Vagina (tissue), 2 donors: ENCODE data around the gene EIPR1. TPM values are rescaled to one million over a fixed set of nuclear protein-coding genes. Genes with fewer than 3 reads are reported as not detected.

Experiments used
- DNase-seq, 2 donors: peaks; one replicate each; pipeline ENCODE4 v3.0.0-alpha.2; 2017; ENCODE audit errors: extremely low spot score in 2 of 2
- H3K27ac ChIP-seq: fragments of 200-600 bp; sonication (generic); one replicate; pipeline ENCODE4 v1.5.1; 2019
- H3K27me3 ChIP-seq: fragments of 200-600 bp; sonication (generic); one replicate; pipeline ENCODE4 v1.5.1; 2019
- H3K36me3 ChIP-seq, 2 donors: fragments of 200-600 bp; sonication (generic); one replicate each; pipeline ENCODE4 v1.5.1; 2017 to 2019
- H3K4me1 ChIP-seq: fragments of 200-600 bp; sonication (generic); one replicate; pipeline ENCODE4 v1.5.1; 2019
- H3K4me3 ChIP-seq, 2 donors: fragments of 200-600 bp; sonication (generic); 1 replicate in 1 of 2; 2 replicates in 1 of 2; pipeline ENCODE4 v1.5.1; 2016 to 2019
- H3K9me3 ChIP-seq: fragments of 200-600 bp; sonication (generic); one replicate; pipeline ENCODE4 v1.5.1; 2019
- POLR2A ChIP-seq, 2 donors: fragments of 450-650 bp; IDR thresholded peaks; one replicate each; pipeline ENCODE4 v1.6.1; 2017; ENCODE audit warnings: antibody characterized with exemption in 2 of 2, mild to moderate bottlenecking in 2 of 2, moderate library complexity in 2 of 2
- POLR2AphosphoS5 ChIP-seq, 2 donors: sonication (generic); formaldehyde crosslinking; IDR thresholded peaks; one replicate each; pipeline ENCODE4 v1.9.0; 2017; ENCODE audit warnings: antibody characterized with exemption in 2 of 2, mild to moderate bottlenecking in 2 of 2, low read depth in 1 of 2; ENCODE audit not compliant: insufficient read depth in 1 of 2
- intact Hi-C: fragments of 100-400 bp; cut with DNase I; formaldehyde crosslinking; loops from one replicate; pipeline ENCODE4 v1.15.1; 2023
- total RNA-seq: library from RNA; depleted of rRNA; stranded (reverse); fragments of >200 nt; gene quantifications from one replicate; pipeline ENCODE4 v1.2.3, GENCODE V29; 2016
- TF ChIP-seq, protein P1 (sequence below), 3 experiments: fragments of 450-650 bp in 2 of 3; fragments of 200-600 bp in 1 of 3; sonication (generic) in 1 of 3; IDR thresholded peaks; one replicate each; pipeline ENCODE4 v1.5.1; 2017 to 2019; ENCODE audit warnings: antibody characterized with exemption in 3 of 3, mild to moderate bottlenecking in 2 of 3, moderate library complexity in 2 of 3

The EIPR1 gene
- total RNA-seq, 1 donor from 2014 or later = 39.8 TPM

DNA sequence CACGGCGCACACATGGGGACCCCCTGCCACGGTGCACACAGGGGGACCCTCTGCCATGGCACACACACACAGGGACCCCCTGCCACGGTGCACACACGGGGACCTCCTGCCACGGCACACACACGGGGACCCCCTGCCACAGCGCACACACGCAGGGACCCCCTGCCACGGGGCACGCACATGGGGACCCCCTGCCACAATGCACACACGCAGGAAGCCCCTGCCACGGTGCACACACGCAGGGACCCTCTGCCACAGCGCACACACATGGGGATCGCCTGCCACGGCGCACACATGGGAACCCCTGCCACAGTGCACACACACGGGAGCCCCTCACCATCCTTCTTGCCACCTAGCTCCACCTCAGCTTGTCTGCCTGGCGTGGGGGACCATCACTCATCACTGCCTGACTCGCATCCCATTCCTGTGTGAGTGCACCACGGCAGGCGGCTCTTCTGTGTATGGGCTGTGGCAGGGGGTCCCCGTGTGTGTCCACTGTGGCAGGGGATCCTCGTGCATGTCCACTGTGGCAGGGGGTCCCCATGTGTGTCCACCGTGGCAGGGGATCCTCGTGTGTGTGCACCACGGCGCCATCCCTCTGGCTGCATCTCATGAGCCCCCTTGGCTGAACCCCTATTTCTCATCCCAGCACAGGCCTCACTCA lies 206.7 kb downstream of the EIPR1 start:
- no peaks in the 10 kb centered on the region for H3K36me3 ChIP-seq
- intact Hi-C loops = no loop called here
- TF ChIP-seq POLR2A (IDR thresholded peaks at IDR 0.05) (no peak), POLR2AphosphoS5 (IDR thresholded peaks at IDR 0.05; ENCODE audit: insufficient read depth in 1 of 2, low read depth in 1 of 2) (no peak)
- TF ChIP-seq, protein P1, sequence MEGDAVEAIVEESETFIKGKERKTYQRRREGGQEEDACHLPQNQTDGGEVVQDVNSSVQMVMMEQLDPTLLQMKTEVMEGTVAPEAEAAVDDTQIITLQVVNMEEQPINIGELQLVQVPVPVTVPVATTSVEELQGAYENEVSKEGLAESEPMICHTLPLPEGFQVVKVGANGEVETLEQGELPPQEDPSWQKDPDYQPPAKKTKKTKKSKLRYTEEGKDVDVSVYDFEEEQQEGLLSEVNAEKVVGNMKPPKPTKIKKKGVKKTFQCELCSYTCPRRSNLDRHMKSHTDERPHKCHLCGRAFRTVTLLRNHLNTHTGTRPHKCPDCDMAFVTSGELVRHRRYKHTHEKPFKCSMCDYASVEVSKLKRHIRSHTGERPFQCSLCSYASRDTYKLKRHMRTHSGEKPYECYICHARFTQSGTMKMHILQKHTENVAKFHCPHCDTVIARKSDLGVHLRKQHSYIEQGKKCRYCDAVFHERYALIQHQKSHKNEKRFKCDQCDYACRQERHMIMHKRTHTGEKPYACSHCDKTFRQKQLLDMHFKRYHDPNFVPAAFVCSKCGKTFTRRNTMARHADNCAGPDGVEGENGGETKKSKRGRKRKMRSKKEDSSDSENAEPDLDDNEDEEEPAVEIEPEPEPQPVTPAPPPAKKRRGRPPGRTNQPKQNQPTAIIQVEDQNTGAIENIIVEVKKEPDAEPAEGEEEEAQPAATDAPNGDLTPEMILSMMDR (IDR thresholded peaks at IDR 0.05) = no peak
- no peaks in the 10 kb centered on the region for H3K27me3 ChIP-seq
- no peaks in the 10 kb centered on the region for H3K9me3 ChIP-seq
- no peak overlapping the region for H3K27ac ChIP-seq
- H3K4me1 ChIP-seq = peaks cover 9% of the 10 kb centered on the region
- no peak overlapping the region for H3K4me3 ChIP-seq
- DNase-seq = no peak

DNA sequence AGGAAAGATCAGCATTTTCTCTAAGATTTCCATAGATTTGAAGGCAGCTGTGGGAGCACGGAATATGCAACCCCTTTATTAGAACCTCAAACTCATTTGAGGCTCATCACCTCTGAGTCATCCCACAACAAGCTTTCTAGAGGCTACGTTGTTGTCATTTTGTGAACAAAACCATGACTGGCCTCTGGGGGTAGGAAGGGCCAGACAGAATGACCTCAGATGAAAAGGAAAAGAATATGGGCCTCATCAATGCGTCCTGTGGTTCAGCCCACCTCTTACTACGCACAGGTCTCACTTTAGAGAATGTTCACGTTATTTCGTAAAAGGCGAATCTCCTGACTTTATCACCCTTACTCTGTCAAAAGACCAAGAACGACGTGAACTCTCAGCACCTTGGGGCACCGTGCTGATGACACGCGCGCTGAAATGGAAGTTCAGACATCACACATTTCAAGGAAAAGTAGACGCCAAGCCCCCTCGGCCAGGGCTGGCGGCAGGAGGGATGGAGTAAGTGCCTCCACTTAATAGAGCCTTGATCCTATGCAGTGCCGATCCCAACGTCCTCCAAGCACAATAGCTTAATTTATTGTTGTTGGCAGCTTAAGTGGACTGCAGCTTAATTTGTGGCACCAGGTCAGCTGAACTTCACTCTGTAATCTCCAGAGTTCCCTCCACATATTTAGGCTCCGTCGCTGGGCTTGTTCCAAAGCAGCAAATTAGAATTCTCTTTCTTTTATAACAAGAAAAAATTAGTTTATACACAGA lies 208.3 kb downstream of the EIPR1 start:
- no peaks in the 10 kb centered on the region for H3K27me3 ChIP-seq
- intact Hi-C loops = no loop called here
- no peak for DNase-seq
- H3K36me3 ChIP-seq = no peaks in the 10 kb centered on the region
- TF ChIP-seq, protein P1 (IDR thresholded peaks at IDR 0.05) = no peak
- TF ChIP-seq POLR2AphosphoS5 (IDR thresholded peaks at IDR 0.05; ENCODE audit: insufficient read depth in 1 of 2, low read depth in 1 of 2) (no peak), POLR2A (IDR thresholded peaks at IDR 0.05) (no peak)
- H3K27ac ChIP-seq = no peak overlapping the region
- no peak overlapping the region for H3K4me3 ChIP-seq
- peaks cover 9% of the 10 kb centered on the region for H3K4me1 ChIP-seq
- H3K9me3 ChIP-seq = no peaks in the 10 kb centered on the region

DNA sequence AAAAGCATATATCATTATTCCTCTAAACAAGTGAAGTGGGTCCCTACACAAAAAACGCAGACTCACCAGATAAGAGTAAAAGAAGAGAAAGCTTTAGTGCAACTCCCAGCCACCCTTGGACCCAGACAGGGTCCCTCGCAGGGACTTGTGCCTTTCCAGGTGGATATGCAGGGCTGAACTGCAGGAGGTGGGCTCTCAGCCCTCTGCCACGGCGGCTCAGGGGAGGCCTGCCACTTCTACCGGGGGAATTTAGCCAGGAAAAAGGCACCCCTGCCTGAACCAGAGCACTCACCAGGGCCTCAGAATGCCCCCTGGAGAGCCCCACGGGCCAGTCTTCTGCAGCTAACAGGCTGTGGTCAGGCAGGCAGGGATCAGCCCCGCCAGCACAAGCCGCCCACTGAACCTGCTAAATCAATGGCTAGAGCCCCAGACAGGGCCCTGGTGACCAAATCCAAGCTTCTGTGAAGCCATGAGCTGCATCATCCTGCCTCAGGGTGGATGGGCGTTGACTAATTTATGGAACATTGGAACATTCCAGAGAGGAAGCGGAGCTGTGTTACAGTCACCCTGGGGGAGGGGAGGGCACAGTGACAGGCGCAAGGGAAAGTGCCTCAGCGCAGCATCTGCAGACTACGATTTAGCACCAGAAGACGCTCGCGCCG lies 209.3 kb downstream of the EIPR1 start:
- TF ChIP-seq POLR2AphosphoS5 (IDR thresholded peaks at IDR 0.05; ENCODE audit: insufficient read depth in 1 of 2, low read depth in 1 of 2) = no peak
- TF ChIP-seq, protein P1 (IDR thresholded peaks at IDR 0.05) = no peak
- no peak for TF ChIP-seq POLR2A (IDR thresholded peaks at IDR 0.05)
- no peak for DNase-seq
- intact Hi-C loops = no loop called here

DNA sequence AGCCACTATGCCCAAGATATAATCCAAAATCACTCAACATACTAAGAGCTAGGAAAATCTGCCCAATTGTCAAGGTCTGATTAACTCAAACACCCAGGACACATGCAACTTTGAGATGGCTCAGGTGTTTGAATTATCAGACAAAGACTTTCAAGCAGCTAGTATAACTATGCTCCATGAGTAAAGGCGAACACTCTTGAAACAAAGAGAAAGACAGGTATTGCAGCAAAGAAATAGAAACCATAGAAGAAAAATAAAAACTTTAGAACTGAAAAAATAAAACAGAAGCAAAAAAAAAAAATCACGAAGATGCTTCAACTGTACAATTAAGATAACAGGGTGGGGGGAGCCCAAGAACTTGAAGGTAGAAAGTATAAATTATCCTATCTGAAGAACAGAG lies 214.2 kb downstream of the EIPR1 start:
- no peak overlapping the region for H3K4me3 ChIP-seq
- H3K36me3 ChIP-seq = no peaks in the 10 kb centered on the region
- no peak for DNase-seq
- no peaks in the 10 kb centered on the region for H3K9me3 ChIP-seq
- H3K4me1 ChIP-seq = no peaks in the 10 kb centered on the region
- no peak overlapping the region for H3K27ac ChIP-seq
- no peaks in the 10 kb centered on the region for H3K27me3 ChIP-seq
- intact Hi-C loops = no loop called here
- TF ChIP-seq POLR2AphosphoS5 (IDR thresholded peaks at IDR 0.05; ENCODE audit: insufficient read depth in 1 of 2, low read depth in 1 of 2) = no peak
- no peak for TF ChIP-seq POLR2A (IDR thresholded peaks at IDR 0.05)
- TF ChIP-seq, protein P1 (IDR thresholded peaks at IDR 0.05) = no peak

More for the DNA sequence above, 209.3 kb downstream of the EIPR1 start:
- Histone ChIP-seq H3K4me1 (peaks cover 2% of the 10 kb centered on the region), H3K27me3 (no peaks in the 10 kb centered on the region), H3K4me3 (no peak overlapping the region), H3K36me3 (no peaks in the 10 kb centered on the region), H3K27ac (no peak overlapping the region), H3K9me3 (no peaks in the 10 kb centered on the region)
